Karpas-422 (cell line): ENCODE data around the gene CDC25A. TPM values are rescaled to one million over a fixed set of nuclear protein-coding genes. Genes with fewer than 3 reads are reported as not detected.

Source experiments
- DNase-seq: peaks from one replicate; pipeline ENCODE4 v3.0.0-alpha.2; 2015
- H2AFZ ChIP-seq: fragments of 200-600 bp; sonication (generic); 2 replicates; pipeline ENCODE4 v1.6.1; 2014; ENCODE audit warnings: antibody characterized with exemption, low read length, mixed read lengths
- H3K27ac ChIP-seq: fragments of 200-600 bp; sonication (generic); 2 replicates; pipeline ENCODE4 v1.5.1; 2014; ENCODE audit warnings: mild to moderate bottlenecking, low read length, moderate library complexity
- H3K27me3 ChIP-seq: fragments of 200-600 bp; sonication (generic); 2 replicates; pipeline ENCODE4 v1.6.1; 2014; ENCODE audit warnings: low read length, mixed read lengths
- H3K36me3 ChIP-seq: fragments of 200-600 bp; sonication (generic); 2 replicates; pipeline ENCODE4 v1.6.1; 2014; ENCODE audit warnings: low read length, mixed read lengths; ENCODE audit not compliant: insufficient read depth
- H3K4me1 ChIP-seq: fragments of 200-600 bp; sonication (generic); 2 replicates; pipeline ENCODE4 v1.6.1; 2014; ENCODE audit warnings: mild to moderate bottlenecking, low read length, mixed read lengths
- H3K4me2 ChIP-seq: fragments of 200-600 bp; sonication (generic); 2 replicates; pipeline ENCODE4 v1.6.1; 2014; ENCODE audit warnings: low read length, low read depth, mild to moderate bottlenecking; ENCODE audit not compliant: poor library complexity, severe bottlenecking
- H3K4me3 ChIP-seq: fragments of 200-600 bp; sonication (generic); 2 replicates; pipeline ENCODE4 v1.5.1; 2014; ENCODE audit warnings: mild to moderate bottlenecking, antibody characterized with exemption, low read length, mixed read lengths
- H3K79me2 ChIP-seq: fragments of 200-600 bp; sonication (generic); 2 replicates; pipeline ENCODE4 v1.6.1; 2014; ENCODE audit warnings: mild to moderate bottlenecking, low read length, mixed read lengths
- H3K9ac ChIP-seq: fragments of 200-600 bp; sonication (generic); 2 replicates; pipeline ENCODE4 v1.6.0; 2014; ENCODE audit warnings: low read length
- H3K9me2 ChIP-seq: fragments of 200-600 bp; sonication (generic), shearing (Covaris generic); replicated peaks from 2 replicates; pipeline ENCODE4 v1.6.0; 2014; ENCODE audit warnings: mild to moderate bottlenecking, low read length, moderate library complexity; ENCODE audit not compliant: insufficient read depth
- H3K9me3 ChIP-seq: fragments of 300-700, 200-600 bp; sonication (generic); 2 replicates; pipeline ENCODE4 v1.6.1; 2014; ENCODE audit warnings: low read length, mixed read lengths
- H4K20me1 ChIP-seq: fragments of 200-600 bp; sonication (generic); 2 replicates; pipeline ENCODE4 v1.6.1; 2014; ENCODE audit warnings: mild to moderate bottlenecking, antibody characterized with exemption, low read length, low read depth; ENCODE audit not compliant: insufficient read depth
- total RNA-seq: library from RNA; depleted of rRNA; stranded (reverse); fragments of >200 nt; shearing (Covaris generic); gene quantifications from 2 replicates; pipeline ENCODE4 v1.2.3, GENCODE V29; 2014; ENCODE audit warnings: low replicate concordance

CDC25A gene
- total RNA-seq, 1 experiment from 2014 or later: 12.9 TPM

DNA sequence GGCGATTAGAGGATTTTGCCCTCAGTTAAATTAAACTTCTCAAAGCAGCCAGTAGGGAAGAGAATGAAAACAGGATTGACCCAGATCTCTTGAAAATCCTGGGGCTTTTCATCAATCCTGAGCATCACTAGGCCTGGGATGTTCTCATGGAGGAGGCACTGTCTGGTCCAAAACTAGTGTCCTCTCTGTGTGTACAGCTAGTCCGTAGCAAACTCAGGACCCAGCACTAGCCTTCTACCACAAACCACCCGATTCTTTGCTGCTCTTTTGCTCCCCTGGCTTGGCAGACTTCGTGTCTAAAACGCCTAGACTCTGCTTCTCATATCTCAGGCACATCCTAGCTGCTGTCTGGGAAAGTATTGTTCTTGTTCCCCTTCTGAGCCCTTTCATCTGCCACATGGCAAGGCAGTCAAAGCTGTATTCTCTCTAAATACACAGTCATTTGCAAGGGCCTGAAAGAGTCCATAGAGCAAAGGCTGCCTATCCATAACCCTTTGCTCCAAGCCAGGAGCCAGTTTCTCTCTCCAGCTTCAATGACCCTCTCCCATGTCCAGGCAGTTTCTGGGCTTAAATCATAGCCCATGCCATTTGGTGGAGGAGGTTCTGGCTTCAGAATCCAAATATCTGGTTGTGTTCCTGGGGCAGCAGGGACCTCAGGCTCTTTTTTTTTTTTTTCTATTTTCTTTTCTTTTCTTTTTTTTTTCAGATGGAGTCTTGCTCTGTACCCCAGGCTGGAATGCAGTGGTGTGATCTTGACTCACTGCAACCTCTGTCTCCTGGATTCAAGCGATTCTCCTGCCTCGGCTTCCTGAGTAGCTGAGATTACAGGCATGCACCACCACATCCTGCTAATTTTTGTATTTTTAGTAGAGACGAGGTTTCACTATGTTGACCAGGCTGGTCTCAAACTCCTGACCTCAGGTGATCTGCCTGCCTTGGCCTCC is 52.4 kb downstream of the CDC25A start:
- Histone ChIP-seq H3K4me2 (no peak overlapping the region), H3K36me3 (no peaks in the 10 kb centered on the region), H3K27ac (no peak overlapping the region), H3K9me2 (no peaks in the 10 kb centered on the region), H3K27me3 (no peaks in the 10 kb centered on the region), H3K9ac (no peak overlapping the region), H3K4me1 (peaks cover 4% of the 10 kb centered on the region), H3K4me3 (no peak overlapping the region), H3K9me3 (no peaks in the 10 kb centered on the region), H2AFZ (peak overlapping the region; percentile 0; the same call in 1 of the 2 replicates), H3K79me2 (no peaks in the 10 kb centered on the region), H4K20me1 (no peaks in the 10 kb centered on the region)
- no peak for DNase-seq

DNA sequence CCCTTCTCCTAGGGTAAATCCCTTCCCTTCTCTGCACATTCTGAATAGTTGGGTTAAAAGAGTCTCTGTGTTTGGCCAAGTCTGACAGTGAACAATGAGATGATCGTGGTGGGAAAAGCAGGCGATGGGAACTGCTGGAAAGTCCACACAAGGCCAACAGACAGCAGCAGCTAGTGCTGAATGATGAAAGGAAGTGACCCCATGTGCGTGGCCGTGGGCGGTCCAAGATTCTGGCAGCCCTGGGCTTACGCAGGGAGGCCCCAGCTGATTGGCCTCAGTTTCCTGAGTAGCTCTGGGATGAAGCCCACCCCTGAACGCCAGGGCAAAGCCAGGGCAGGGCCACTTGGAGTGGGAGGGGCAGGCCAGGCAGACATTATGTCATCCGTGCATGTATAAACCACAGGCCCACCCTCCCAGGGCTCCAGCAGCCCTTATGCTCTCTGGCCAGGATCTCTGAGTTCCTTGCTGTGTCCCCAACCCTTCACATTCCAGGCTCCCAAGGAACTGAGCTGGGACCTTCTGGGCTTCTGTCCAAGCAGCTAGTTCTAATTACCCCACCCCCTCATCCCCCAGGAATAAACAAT is 57.8 kb downstream of the CDC25A start:
- no peaks in the 10 kb centered on the region for H4K20me1 ChIP-seq
- no peak overlapping the region for H3K27ac ChIP-seq
- DNase-seq: no peak
- H3K4me1 ChIP-seq: no peaks in the 10 kb centered on the region
- no peak overlapping the region for H2AFZ ChIP-seq
- no peak overlapping the region for H3K4me2 ChIP-seq
- H3K9me3 ChIP-seq: no peaks in the 10 kb centered on the region
- H3K36me3 ChIP-seq: no peaks in the 10 kb centered on the region
- H3K9me2 ChIP-seq: no peaks in the 10 kb centered on the region
- no peaks in the 10 kb centered on the region for H3K27me3 ChIP-seq
- H3K79me2 ChIP-seq: no peaks in the 10 kb centered on the region
- H3K4me3 ChIP-seq: no peak overlapping the region
- no peak overlapping the region for H3K9ac ChIP-seq

DNA sequence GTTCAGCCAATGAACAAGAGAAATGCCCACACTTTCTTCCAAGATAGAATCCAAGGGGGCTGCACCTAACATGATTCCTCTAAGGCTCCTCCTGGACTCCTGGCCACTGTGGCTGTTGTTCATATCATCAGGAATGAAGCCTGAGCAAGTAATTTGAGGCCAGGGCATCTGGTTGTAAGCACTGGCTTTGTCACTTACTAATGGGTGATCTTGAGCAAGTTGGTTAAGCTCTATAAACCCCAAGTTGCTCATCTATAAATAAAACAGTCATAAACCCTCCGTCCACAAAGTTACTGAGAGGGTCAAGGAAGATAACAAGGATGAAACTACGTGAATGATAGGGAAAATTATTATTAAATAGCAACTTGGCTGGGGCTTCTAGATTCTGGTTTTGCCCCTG is 58.3 kb downstream of the CDC25A start:
- Histone ChIP-seq H3K9ac (no peak overlapping the region), H3K4me1 (no peaks in the 10 kb centered on the region), H4K20me1 (no peaks in the 10 kb centered on the region), H3K36me3 (no peaks in the 10 kb centered on the region), H3K27me3 (no peaks in the 10 kb centered on the region), H2AFZ (no peak overlapping the region), H3K4me2 (no peak overlapping the region), H3K4me3 (no peak overlapping the region), H3K79me2 (no peaks in the 10 kb centered on the region), H3K9me3 (no peaks in the 10 kb centered on the region), H3K27ac (no peak overlapping the region), H3K9me2 (no peaks in the 10 kb centered on the region)
- no peak for DNase-seq

DNA sequence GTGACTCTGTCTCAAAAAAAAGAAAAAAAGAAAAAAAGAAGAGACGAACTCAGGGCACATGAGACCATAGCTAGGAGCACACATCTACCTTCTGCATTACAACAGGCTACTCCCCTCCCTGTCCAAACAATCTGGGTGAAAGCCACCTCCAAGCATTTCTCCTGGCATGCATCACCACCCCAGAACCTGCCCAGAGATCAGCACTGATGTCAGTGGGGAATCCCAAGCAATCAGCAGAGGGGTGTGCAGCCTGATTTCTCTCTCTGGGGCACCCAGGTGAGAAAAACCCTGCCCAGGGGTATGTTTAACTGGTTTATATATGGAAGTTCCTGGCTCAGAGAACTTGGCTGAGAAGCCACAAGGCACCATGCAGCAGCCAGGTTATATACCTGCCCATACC is 59.4 kb downstream of the CDC25A start:
- no peaks in the 10 kb centered on the region for H4K20me1 ChIP-seq
- no peak for DNase-seq
- H3K9me2 ChIP-seq: no peaks in the 10 kb centered on the region
- no peaks in the 10 kb centered on the region for H3K36me3 ChIP-seq
- H3K79me2 ChIP-seq: no peaks in the 10 kb centered on the region
- H3K9me3 ChIP-seq: no peaks in the 10 kb centered on the region
- no peak overlapping the region for H3K4me3 ChIP-seq
- no peak overlapping the region for H3K9ac ChIP-seq
- H3K4me2 ChIP-seq: no peak overlapping the region
- no peak overlapping the region for H3K27ac ChIP-seq
- no peaks in the 10 kb centered on the region for H3K27me3 ChIP-seq
- no peak overlapping the region for H2AFZ ChIP-seq
- no peaks in the 10 kb centered on the region for H3K4me1 ChIP-seq

DNA sequence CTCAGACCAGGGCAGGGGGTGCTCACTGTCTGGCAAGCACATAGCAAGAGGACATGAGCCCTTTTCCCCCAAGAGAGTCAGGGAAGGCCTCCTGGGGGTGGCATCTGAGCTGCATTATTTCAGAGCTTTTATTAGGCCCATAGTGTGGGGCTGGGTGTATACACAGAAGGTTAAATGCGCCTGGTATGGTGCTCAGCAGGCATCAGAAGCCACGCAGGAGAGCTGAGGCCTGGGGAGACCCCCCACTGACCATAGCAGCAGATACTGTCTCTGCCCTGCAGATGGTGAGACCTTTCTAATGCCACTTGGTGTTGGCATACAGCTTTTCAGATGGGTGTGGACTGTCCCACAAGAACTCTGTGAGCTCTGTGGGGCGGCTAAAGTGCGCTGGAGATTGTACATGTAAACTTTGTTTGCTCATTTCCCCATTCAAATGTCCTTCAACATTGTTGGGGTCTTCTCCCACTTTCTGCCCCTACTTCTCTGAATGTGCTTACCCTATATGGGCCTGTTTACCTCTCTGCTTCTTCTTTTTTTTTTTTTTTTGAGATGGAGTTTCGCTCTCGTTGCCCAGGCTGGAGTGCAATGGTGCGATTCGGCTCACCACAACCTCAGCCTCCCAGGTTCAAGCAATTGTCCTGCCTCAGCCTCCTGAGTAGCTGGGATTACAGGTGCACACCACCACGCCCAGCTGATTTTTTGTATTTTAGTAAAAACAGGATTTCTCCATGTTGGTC is 62.2 kb downstream of the CDC25A start:
- no peak overlapping the region for H3K4me3 ChIP-seq

DNA sequence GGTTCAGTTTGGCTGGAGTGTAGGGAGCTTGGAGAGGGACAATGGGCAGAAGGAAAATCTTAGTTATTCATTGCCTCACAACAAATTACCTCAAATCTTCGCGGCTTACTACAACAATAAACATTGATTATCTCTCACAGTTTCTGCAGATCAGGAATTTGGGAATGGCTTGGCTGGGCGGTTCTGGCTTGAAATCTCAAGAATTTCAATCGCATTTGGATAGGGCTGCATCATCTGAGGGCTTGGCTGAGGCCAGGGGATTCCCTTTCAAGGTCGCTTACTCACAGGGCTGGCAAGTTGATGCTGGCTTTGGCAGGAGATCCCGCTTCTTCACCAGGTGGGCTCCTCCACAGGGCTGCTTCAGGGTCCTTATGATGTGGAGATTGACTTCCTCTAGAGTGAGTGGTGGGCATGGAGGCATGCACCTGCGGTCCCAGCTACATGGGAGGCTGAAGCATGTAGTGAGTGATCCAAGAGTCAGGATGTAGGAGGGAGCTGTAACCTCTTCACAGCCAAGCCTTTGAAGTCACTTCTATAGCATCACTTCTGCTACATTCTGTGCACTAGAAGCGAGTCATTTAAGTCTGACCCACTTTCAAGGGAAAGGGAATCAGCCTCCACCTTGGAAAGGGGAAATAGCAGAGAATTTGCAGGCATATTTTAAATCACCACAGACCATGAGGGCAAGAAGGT is 63.1 kb downstream of the CDC25A start:
- H3K36me3 ChIP-seq: no peaks in the 10 kb centered on the region
- no peaks in the 10 kb centered on the region for H3K9me2 ChIP-seq
- H3K27me3 ChIP-seq: no peaks in the 10 kb centered on the region
- no peaks in the 10 kb centered on the region for H4K20me1 ChIP-seq
- H3K4me1 ChIP-seq: no peaks in the 10 kb centered on the region
- no peak overlapping the region for H3K27ac ChIP-seq
- no peak overlapping the region for H3K4me3 ChIP-seq
- H3K9ac ChIP-seq: no peak overlapping the region
- H2AFZ ChIP-seq: no peak overlapping the region
- H3K4me2 ChIP-seq: no peak overlapping the region
- no peaks in the 10 kb centered on the region for H3K9me3 ChIP-seq
- H3K79me2 ChIP-seq: no peaks in the 10 kb centered on the region
- DNase-seq: no peak

More for the DNA sequence above, 62.2 kb downstream of the CDC25A start:
- H4K20me1 ChIP-seq: no peaks in the 10 kb centered on the region
- H3K9me3 ChIP-seq: no peaks in the 10 kb centered on the region
- H3K27ac ChIP-seq: no peak overlapping the region
- H3K9me2 ChIP-seq: no peaks in the 10 kb centered on the region
- no peak overlapping the region for H3K4me2 ChIP-seq
- H3K27me3 ChIP-seq: no peaks in the 10 kb centered on the region
- H3K9ac ChIP-seq: no peak overlapping the region
- no peaks in the 10 kb centered on the region for H3K4me1 ChIP-seq
- no peak for DNase-seq
- H3K36me3 ChIP-seq: no peaks in the 10 kb centered on the region
- H2AFZ ChIP-seq: no peak overlapping the region
- no peaks in the 10 kb centered on the region for H3K79me2 ChIP-seq

DNA sequence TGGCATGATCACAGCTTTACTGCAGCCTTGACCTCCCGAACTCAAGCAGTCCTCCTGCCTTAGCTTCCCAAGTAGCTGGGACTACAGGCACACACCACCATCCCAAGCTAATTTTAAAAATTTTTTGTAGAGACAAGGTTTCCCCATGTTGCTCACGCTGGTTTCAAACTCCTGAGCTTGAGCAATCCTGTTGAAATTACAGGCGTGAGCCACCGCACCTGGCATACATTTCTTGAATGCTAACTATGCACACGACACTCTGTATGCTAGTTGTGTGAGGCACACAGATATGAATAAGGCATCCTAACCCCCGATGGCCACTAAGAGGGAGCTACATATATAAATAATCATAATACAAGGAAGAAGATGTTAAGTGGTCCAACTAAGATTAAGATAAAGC is 64.9 kb downstream of the CDC25A start:
- no peak overlapping the region for H3K4me3 ChIP-seq
- no peaks in the 10 kb centered on the region for H3K36me3 ChIP-seq
- no peaks in the 10 kb centered on the region for H3K9me3 ChIP-seq
- no peaks in the 10 kb centered on the region for H3K27me3 ChIP-seq
- DNase-seq: no peak
- H2AFZ ChIP-seq: no peak overlapping the region
- no peak overlapping the region for H3K27ac ChIP-seq
- H4K20me1 ChIP-seq: no peaks in the 10 kb centered on the region
- H3K9ac ChIP-seq: no peak overlapping the region
- H3K4me1 ChIP-seq: no peaks in the 10 kb centered on the region
- H3K4me2 ChIP-seq: no peak overlapping the region
- no peaks in the 10 kb centered on the region for H3K9me2 ChIP-seq
- H3K79me2 ChIP-seq: no peaks in the 10 kb centered on the region

DNA sequence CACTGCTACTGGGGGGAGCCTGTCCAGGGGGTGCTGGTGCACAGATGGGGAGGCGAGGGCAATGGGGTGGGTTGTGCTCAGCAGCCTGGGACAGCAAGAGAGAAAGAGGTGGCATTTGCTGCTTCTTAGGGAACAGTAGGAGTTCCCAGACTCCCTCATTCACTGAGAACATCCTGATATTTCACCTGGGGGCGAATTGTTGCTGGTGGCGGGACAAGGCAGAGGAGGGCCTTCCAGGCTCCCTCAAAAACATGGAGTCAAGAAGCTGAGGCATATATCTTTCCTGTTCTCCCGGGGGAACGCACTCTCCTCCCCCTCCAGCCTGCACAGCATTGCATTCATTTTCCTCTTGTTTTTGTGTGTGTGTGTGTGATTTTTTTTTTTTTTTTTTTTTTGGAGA is 65.7 kb downstream of the CDC25A start:
- H3K4me2 ChIP-seq: no peak overlapping the region
- no peak overlapping the region for H3K4me3 ChIP-seq
- no peaks in the 10 kb centered on the region for H3K9me3 ChIP-seq
- no peaks in the 10 kb centered on the region for H3K79me2 ChIP-seq
- no peak overlapping the region for H2AFZ ChIP-seq
- no peaks in the 10 kb centered on the region for H3K36me3 ChIP-seq
- no peaks in the 10 kb centered on the region for H4K20me1 ChIP-seq
- DNase-seq: no peak
- H3K9ac ChIP-seq: no peak overlapping the region
- no peaks in the 10 kb centered on the region for H3K27me3 ChIP-seq
- no peaks in the 10 kb centered on the region for H3K9me2 ChIP-seq
- H3K27ac ChIP-seq: no peak overlapping the region
- no peaks in the 10 kb centered on the region for H3K4me1 ChIP-seq
